ENCODE measurements around the gene SYPL1.

The SYPL1 gene

GRCh38 chr7:106041140-106041717 lies 70.9 kb downstream of the SYPL1 start:
- DNase-seq: peak; percentile 58
- in situ Hi-C loops (cut with MboI; ENCODE audit: low pct_unique_long_range_greater_than_20kb, low sequenced_read_pairs): loop anchor here (25.0 kb wide), 1 partner anchor 379 kb away; no protein-coding TSS in a partner anchor

Data from KBM-7 (cell line).